Common myeloid progenitor, CD34-positive (primary cell): Measurements from ENCODE around the gene PCA3.

Experiments
- CTCF ChIA-PET: fragments of 350-600 bp; sonication (Branson Sonifier 250); formaldehyde crosslinking; loops from one replicate; lab custom pipeline; 2021; ENCODE audit warnings: antibody characterized with exemption; lab: Charles Lee
- POLR2A ChIA-PET: fragments of 350-600 bp; sonication (Branson Sonifier 250); formaldehyde crosslinking; loops from one replicate; lab custom pipeline; 2021; ENCODE audit warnings: antibody characterized with exemption; lab: Charles Lee
- DNase-seq, 3 donors: peaks; one replicate each; pipeline versions ENCODE4 v3.0.0 to v3.0.0-alpha.2; 2013
- H3K27ac ChIP-seq, 2 experiments: 1 replicate in 1 of 2; 2 replicates in 1 of 2; pipeline ENCODE4 v1.7.0; 2013; ENCODE audit warnings: inconsistent platforms in 2 of 2, low read length in 2 of 2, mild to moderate bottlenecking in 2 of 2, low read depth in 1 of 2, moderate library complexity in 1 of 2; ENCODE audit not compliant: severe bottlenecking in 2 of 2, insufficient read depth in 1 of 2, poor library complexity in 1 of 2
- H3K27me3 ChIP-seq, 5 experiments: replicated peaks in 2 of 5; 1 replicate in 3 of 5; 2 replicates in 2 of 5; pipeline versions ENCODE4 v1.6.1 to v1.7.0; 2013; ENCODE audit warnings: low read length in 4 of 5, mild to moderate bottlenecking in 2 of 5, moderate library complexity in 2 of 5, inconsistent platforms in 1 of 5; ENCODE audit not compliant: insufficient read depth in 5 of 5, control insufficient read depth in 4 of 5
- H3K36me3 ChIP-seq, 4 experiments: 1 replicate in 2 of 4; 2 replicates in 2 of 4; pipeline versions ENCODE4 v1.6.1 to v1.7.0; 2013; ENCODE audit warnings: low read length in 3 of 4, control low read depth in 1 of 4, mild to moderate bottlenecking in 1 of 4; ENCODE audit not compliant: control insufficient read depth in 4 of 4, insufficient read depth in 4 of 4
- H3K4me1 ChIP-seq, 4 experiments: 1 replicate in 3 of 4; 2 replicates in 1 of 4; pipeline versions ENCODE4 v1.6.1 to v1.7.1; 2013; ENCODE audit warnings: low read length in 3 of 4, mild to moderate bottlenecking in 3 of 4, control low read depth in 1 of 4, inconsistent platforms in 1 of 4, moderate library complexity in 1 of 4; ENCODE audit not compliant: control insufficient read depth in 4 of 4, insufficient read depth in 4 of 4; ENCODE audit errors: control extremely low read depth in 1 of 4
- H3K4me3 ChIP-seq, 7 experiments: 1 replicate in 4 of 7; 2 replicates in 3 of 7; pipeline versions ENCODE4 v1.5.1 to v1.7.0; 2013; ENCODE audit warnings: mild to moderate bottlenecking in 7 of 7, low read length in 6 of 7, moderate library complexity in 6 of 7, inconsistent platforms in 2 of 7, low read depth in 2 of 7, control low read depth in 1 of 7; ENCODE audit not compliant: insufficient read depth in 4 of 7, control insufficient read depth in 1 of 7; ENCODE audit errors: extremely low read depth in 1 of 7
- H3K9me3 ChIP-seq, 5 experiments: 1 replicate in 4 of 5; 2 replicates in 1 of 5; pipeline versions ENCODE4 v1.6.1 to v1.7.1; 2013; ENCODE audit warnings: low read length in 4 of 5, mild to moderate bottlenecking in 2 of 5, inconsistent platforms in 1 of 5, low read depth in 1 of 5, moderate library complexity in 1 of 5; ENCODE audit not compliant: control insufficient read depth in 4 of 5, insufficient read depth in 2 of 5; ENCODE audit errors: control extremely low read depth in 1 of 5
- WGBS: methylation state at CpG from one replicate; pipeline ENCODE4 v1.1.5; 2013; ENCODE audit not compliant: insufficient coverage; 5-methylcytosine and 5-hydroxymethylcytosine counted together

Gene PCA3

GRCh38 chr9:76756268-76756640, 8.0 kb upstream of the PCA3 start:
- ChIA-PET CTCF (interaction anchor here (0.7 kb wide), 2 partner anchors 54 to 1538 kb away, joined by 3 read pairs; no protein-coding TSS in a partner anchor), POLR2A (no interaction called here)
- DNase-seq: no peak
- Histone ChIP-seq H3K27me3 (no peaks in the 10 kb centered on the region), H3K4me1 (peaks cover 0 to 8% (median 0%) of the 10 kb centered on the region in 4 experiments), H3K9me3 (no peaks in the 10 kb centered on the region), H3K4me3 (no peak overlapping the region), H3K27ac (no peak overlapping the region), H3K36me3 (no peaks in the 10 kb centered on the region)
- WGBS: 94% methylated on average over 6 of the region's 6 CpGs

GRCh38 chr9:76756941-76757673, 7.1 kb upstream of the PCA3 start:
- POLR2A ChIA-PET: no interaction called here
- H3K4me3 ChIP-seq: no peak overlapping the region
- no peak overlapping the region for H3K27ac ChIP-seq
- no peak for DNase-seq
- H3K9me3 ChIP-seq: no peaks in the 10 kb centered on the region
- WGBS: 100% methylated on average over 1 of the region's 3 CpGs
- CTCF ChIA-PET: no interaction called here
- peaks cover 0 to 8% (median 0%) of the 10 kb centered on the region in 4 experiments for H3K4me1 ChIP-seq
- H3K27me3 ChIP-seq: no peaks in the 10 kb centered on the region
- no peaks in the 10 kb centered on the region for H3K36me3 ChIP-seq

GRCh38 chr9:76758476-76758875, 5.8 kb upstream of the PCA3 start:
- ChIA-PET POLR2A (no interaction called here), CTCF (interaction anchor here (1.6 kb wide), 1 partner anchor 22 kb away, joined by 5 read pairs; no protein-coding TSS in a partner anchor)
- Histone ChIP-seq H3K4me1 (peaks cover 0 to 8% (median 0%) of the 10 kb centered on the region in 4 experiments), H3K4me3 (no peak overlapping the region), H3K36me3 (no peaks in the 10 kb centered on the region), H3K9me3 (no peaks in the 10 kb centered on the region), H3K27me3 (no peaks in the 10 kb centered on the region), H3K27ac (no peak overlapping the region)
- DNase-seq: no peak
- WGBS: 51% methylated on average over 2 of the region's 4 CpGs

- Histone ChIP-seq H3K36me3 (no peaks in the 10 kb centered on the region), H3K27me3 (no peaks in the 10 kb centered on the region), H3K4me1 (peaks cover 0 to 3% (median 0%) of the 10 kb centered on the region in 4 experiments), H3K27ac (no peak overlapping the region), H3K9me3 (no peaks in the 10 kb centered on the region), H3K4me3 (no peak overlapping the region)
- ChIA-PET CTCF (no interaction called here), POLR2A (no interaction called here)
- DNase-seq: no peak
- 86% methylated on average over 4 of the region's 6 CpGs for WGBS
These were observed 4.5 kb upstream of the PCA3 start for GRCh38 chr9:76759732-76760131.

- Histone ChIP-seq H3K36me3 (no peaks in the 10 kb centered on the region), H3K27me3 (no peaks in the 10 kb centered on the region), H3K4me1 (no peaks in the 10 kb centered on the region), H3K9me3 (no peaks in the 10 kb centered on the region), H3K4me3 (no peak overlapping the region), H3K27ac (no peak overlapping the region)
- no CpG with 5 or more reads among the region's 1 CpG for whole genome bisulfite sequencing
- no peak for DNase-seq
- ChIA-PET POLR2A (no interaction called here), CTCF (no interaction called here)
These were observed 2.8 kb upstream of the PCA3 start for GRCh38 chr9:76761448-76761847.

GRCh38 chr9:76766126-76766525, 1.9 kb downstream of the PCA3 start:
- Histone ChIP-seq H3K36me3 (no peaks in the 10 kb centered on the region), H3K27me3 (no peaks in the 10 kb centered on the region), H3K4me3 (no peak overlapping the region), H3K27ac (no peak overlapping the region), H3K9me3 (no peaks in the 10 kb centered on the region), H3K4me1 (no peaks in the 10 kb centered on the region)
- 100% methylated on average over 1 of the region's 3 CpGs for WGBS
- ChIA-PET POLR2A (interaction anchor here (0.6 kb wide), 1 partner anchor 1624 kb away, joined by 4 read pairs; no protein-coding TSS in a partner anchor), CTCF (interaction anchor here (0.6 kb wide), 1 partner anchor 561 kb away, joined by 3 read pairs; no protein-coding TSS in a partner anchor)
- DNase-seq: no peak

GRCh38 chr9:76772686-76773445, 8.6 kb downstream of the PCA3 start:
- Histone ChIP-seq H3K27ac (no peak overlapping the region), H3K27me3 (peaks cover 0 to 1% (median 0%) of the 10 kb centered on the region in 5 experiments), H3K4me1 (no peaks in the 10 kb centered on the region), H3K36me3 (no peaks in the 10 kb centered on the region), H3K9me3 (no peaks in the 10 kb centered on the region), H3K4me3 (no peak overlapping the region)
- ChIA-PET CTCF (interaction anchor here (0.7 to 1.1 kb wide), 2 partner anchors 10 to 984 kb away, joined by 3 to 4 read pairs; no protein-coding TSS in a partner anchor), POLR2A (no interaction called here)
- no peak for DNase-seq
- WGBS: 100% methylated on average over 1 of the region's 5 CpGs
